Mononuclear cell (primary cell): ENCODE data around the gene KRTAP5-11. TPM values are rescaled to one million over a fixed set of nuclear protein-coding genes. Genes with fewer than 3 reads are reported as not detected.
"Not testable (repeated sequence)": the region's sequence is repeated elsewhere in the genome, so short reads cannot be mapped to it uniquely, and the experiment has no call there.

ENCODE experiments used
- H3K27me3 ChIP-seq: 2 replicates; pipeline ENCODE4 v1.6.0; 2011; ENCODE audit warnings: low read length, control low read depth; ENCODE audit not compliant: insufficient read depth
- H3K4me1 ChIP-seq: 2 replicates; pipeline ENCODE4 v1.5.1; 2011; ENCODE audit warnings: mild to moderate bottlenecking, low read length, control low read depth; ENCODE audit not compliant: insufficient read depth
- H3K4me3 ChIP-seq: 2 replicates; pipeline ENCODE4 v1.5.1; 2011; ENCODE audit warnings: mild to moderate bottlenecking, low read length, moderate library complexity
- H3K9me3 ChIP-seq: 2 replicates; pipeline ENCODE4 v1.5.1; 2011; ENCODE audit warnings: low read depth, mild to moderate bottlenecking, control low read depth, low read length
- total RNA-seq: library from RNA; depleted of rRNA; stranded (reverse); fragments of >200 nt; gene quantifications from one replicate; pipeline ENCODE4 v1.2.3, GENCODE V29; 2012

Gene KRTAP5-11
- total RNA-seq, 1 donor = not detected

DNA sequence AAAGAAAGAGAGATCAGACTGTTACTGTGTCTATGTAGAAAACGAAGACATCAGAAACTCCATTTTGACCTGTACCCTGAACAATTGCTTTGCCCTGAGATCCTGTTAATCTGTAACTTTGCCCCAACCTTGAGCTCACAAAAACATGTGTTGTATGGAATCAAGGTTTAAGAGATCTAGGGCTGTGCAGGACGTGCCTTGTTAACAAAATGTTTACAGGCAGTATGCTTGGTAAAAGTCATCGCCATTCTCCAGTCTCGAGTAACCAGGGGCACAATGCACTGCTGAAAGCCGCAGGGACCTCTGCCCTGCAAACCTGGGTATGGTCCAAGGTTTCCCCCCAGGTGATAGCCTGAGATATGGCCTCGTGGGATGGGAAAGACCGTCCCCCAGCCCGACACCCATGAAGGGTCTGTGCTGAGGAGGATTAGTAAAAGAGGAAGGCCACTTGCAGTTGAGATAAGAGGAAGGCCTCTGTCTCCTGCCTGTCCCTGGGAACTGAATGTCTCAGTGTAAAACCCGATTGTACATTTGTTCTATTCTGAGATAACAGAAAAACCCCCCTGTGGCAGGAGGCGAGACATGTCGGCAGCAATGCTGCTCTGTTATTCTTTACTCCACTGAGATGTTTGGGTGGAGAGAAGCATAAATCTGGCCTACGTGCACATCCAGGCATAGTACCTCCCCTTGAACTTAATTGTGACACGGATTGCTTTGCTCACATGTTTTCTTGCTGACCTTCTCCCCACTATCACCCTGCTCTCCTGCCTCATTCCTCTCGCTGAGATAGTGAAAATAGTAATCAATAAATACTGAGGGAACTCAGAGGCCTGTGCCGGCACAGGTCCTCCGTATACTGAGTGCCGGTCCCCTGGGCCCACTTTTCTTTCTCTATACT is 47.7 kb downstream of the KRTAP5-11 start:
- H3K9me3 ChIP-seq, H3K4me3 ChIP-seq, H3K4me1 ChIP-seq, H3K27me3 ChIP-seq: not testable (repeated sequence)

GRCh38 chr11:71532036-71532610 is 50.6 kb downstream of the KRTAP5-11 start:
- H3K4me1 ChIP-seq = no peaks in the 10 kb centered on the region
- H3K9me3 ChIP-seq = no peaks in the 10 kb centered on the region
- no peak overlapping the region for H3K4me3 ChIP-seq
- no peaks in the 10 kb centered on the region for H3K27me3 ChIP-seq

Other genes with a start within 250 kb of the KRTAP5-11 start
- 5.4 TPM for gene DHCR7, start 134.5 kb downstream of the KRTAP5-11 start, total RNA-seq
- gene NADSYN1, start 129.7 kb downstream of the KRTAP5-11 start, total RNA-seq = 79.4 TPM
- gene KRTAP5-7, start 55.6 kb downstream of the KRTAP5-11 start, total RNA-seq = 0.10 TPM
- not detected for gene KRTAP5-8, start 44.9 kb downstream of the KRTAP5-11 start, total RNA-seq
- gene KRTAP5-9, start 34.5 kb downstream of the KRTAP5-11 start, total RNA-seq = not detected
- gene KRTAP5-10, start 17.3 kb downstream of the KRTAP5-11 start, total RNA-seq = not detected